Muscle of leg (tissue), 11 donors: ENCODE results near the gene GYPC. TPM values are rescaled to one million over a fixed set of nuclear protein-coding genes. Genes with fewer than 3 reads are reported as not detected.
"Not testable (repeated sequence)": the region's sequence is repeated elsewhere in the genome, so short reads cannot be mapped to it uniquely, and the experiment has no call there.

Experiments used
- DNase-seq: peaks from one replicate; pipeline ENCODE4 v3.0.0; 2013
- H3K27ac ChIP-seq: one replicate; pipeline ENCODE4 v1.5.1; 2013; ENCODE audit warnings: mild to moderate bottlenecking, low read length, control low read depth
- H3K27me3 ChIP-seq: one replicate; pipeline ENCODE4 v1.6.1; 2013; ENCODE audit warnings: low read length; ENCODE audit not compliant: control insufficient read depth, insufficient read depth
- H3K36me3 ChIP-seq: one replicate; pipeline ENCODE4 v1.6.1; 2013; ENCODE audit warnings: low read length; ENCODE audit not compliant: control insufficient read depth, insufficient read depth
- H3K4me1 ChIP-seq: one replicate; pipeline ENCODE4 v1.6.1; 2013; ENCODE audit warnings: low read length; ENCODE audit not compliant: control insufficient read depth, insufficient read depth
- H3K4me3 ChIP-seq: one replicate; pipeline ENCODE4 v1.5.1; 2013; ENCODE audit warnings: low read length, control low read depth
- H3K9me3 ChIP-seq: replicated peaks from 2 replicates; pipeline ENCODE4 v1.6.1; 2013; ENCODE audit warnings: low read depth, low read length; ENCODE audit not compliant: control insufficient read depth
- WGBS: methylation state at CpG from one replicate; pipeline ENCODE4 v1.1.5; 2013; ENCODE audit warnings: missing lambda C conversion rate; ENCODE audit not compliant: insufficient coverage; 5-methylcytosine and 5-hydroxymethylcytosine counted together
- polyA plus RNA-seq, 8 donors: library from polyadenylated mRNA; unstranded; fragments of 120-200 nt; gene quantifications; one replicate each; pipeline versions ENCODE4 v1.2.1 to v1.2.3, GENCODE V29; 2013; ENCODE audit warnings: inconsistent platforms in 1 of 8, low replicate concordance in 1 of 8; ENCODE audit not compliant: insufficient read length in 8 of 8, insufficient read depth in 1 of 8
- total RNA-seq: library from RNA; stranded (reverse); fragments of 120-200 nt; gene quantifications from one replicate; pipeline ENCODE4 v1.2.4, GENCODE V29; 2013

Gene GYPC
- total and polyA plus RNA-seq, 9 donors = 101 to 123 (median 116) TPM

DNA sequence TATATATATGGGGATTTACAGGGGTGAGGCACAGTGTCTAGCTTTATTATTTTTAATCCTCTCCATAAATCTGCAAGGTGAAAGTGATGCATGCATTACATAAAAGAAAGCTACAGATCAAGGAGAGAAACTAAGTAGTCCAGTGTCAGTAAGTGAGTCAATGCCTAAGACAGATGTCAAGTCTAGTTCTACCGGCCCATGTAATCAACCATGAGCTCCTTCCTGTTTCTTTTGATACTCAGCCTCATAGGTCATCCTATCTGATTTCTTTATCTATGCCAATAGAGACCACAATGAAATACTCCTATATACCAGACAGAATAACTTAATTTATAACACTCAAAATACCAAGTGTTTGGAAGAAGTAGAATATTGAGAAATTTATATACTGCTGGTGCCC, 20.2 kb upstream of the GYPC start:
- H3K4me3 ChIP-seq = no peak overlapping the region
- H3K27me3 ChIP-seq = no peaks in the 10 kb centered on the region
- DNase-seq = no peak
- no CpG with 5 or more reads among the region's 1 CpG for WGBS
- peaks cover 3% of the 10 kb centered on the region for H3K4me1 ChIP-seq
- H3K27ac ChIP-seq = no peak overlapping the region
- no peaks in the 10 kb centered on the region for H3K36me3 ChIP-seq
- H3K9me3 ChIP-seq = no peaks in the 10 kb centered on the region

- WGBS = 90% methylated on average over 2 of the region's 2 CpGs
- Histone ChIP-seq H3K27me3 (no peaks in the 10 kb centered on the region), H3K4me1 (peaks cover 3% of the 10 kb centered on the region), H3K27ac (no peak overlapping the region), H3K4me3 (no peak overlapping the region), H3K9me3 (no peaks in the 10 kb centered on the region), H3K36me3 (no peaks in the 10 kb centered on the region)
- DNase-seq = no peak
These were observed 18.6 kb upstream of the GYPC start for GRCh38 chr2:126637386-126637785.

- 75% methylated on average over 3 of the region's 6 CpGs for WGBS
- Histone ChIP-seq H3K4me1 (peaks cover 3% of the 10 kb centered on the region), H3K4me3 (no peak overlapping the region), H3K27me3 (no peaks in the 10 kb centered on the region), H3K36me3 (no peaks in the 10 kb centered on the region), H3K27ac (no peak overlapping the region), H3K9me3 (no peaks in the 10 kb centered on the region)
- DNase-seq = no peak
These were observed 17.2 kb upstream of the GYPC start for GRCh38 chr2:126638746-126639145.

GRCh38 chr2:126639276-126639675, 16.7 kb upstream of the GYPC start:
- WGBS = 51% methylated on average over 2 of the region's 3 CpGs
- Histone ChIP-seq H3K4me3 (no peak overlapping the region), H3K9me3 (no peaks in the 10 kb centered on the region), H3K27ac (no peak overlapping the region), H3K27me3 (no peaks in the 10 kb centered on the region), H3K4me1 (peaks cover 3% of the 10 kb centered on the region), H3K36me3 (no peaks in the 10 kb centered on the region)
- DNase-seq = no peak

GRCh38 chr2:126641294-126641693, 14.7 kb upstream of the GYPC start:
- H3K4me1 ChIP-seq, DNase-seq, H3K27me3 ChIP-seq, H3K4me3 ChIP-seq, H3K36me3 ChIP-seq, H3K27ac ChIP-seq, H3K9me3 ChIP-seq: not testable (repeated sequence)
- WGBS = 98% methylated on average over 5 of the region's 9 CpGs

DNA sequence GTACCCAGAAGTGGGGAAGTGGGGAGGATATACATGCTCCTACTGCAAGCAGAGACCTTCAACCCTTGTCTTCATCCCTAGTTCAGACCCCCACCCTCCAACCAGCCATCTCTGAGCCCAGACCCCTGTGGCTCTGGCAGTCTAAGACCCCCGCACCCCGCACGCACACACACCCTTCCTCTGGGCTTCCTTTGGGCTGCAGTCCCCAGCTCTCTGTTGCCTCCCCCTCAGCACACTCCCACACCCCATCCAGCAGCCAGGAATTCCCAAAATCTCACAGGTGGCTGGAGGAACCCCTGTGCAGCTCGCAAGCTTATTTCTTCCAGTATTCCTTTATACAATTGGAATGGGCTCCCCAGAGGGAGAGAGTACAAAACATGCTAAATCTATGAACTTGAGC, 13.9 kb upstream of the GYPC start:
- Histone ChIP-seq H3K4me1 (no peaks in the 10 kb centered on the region), H3K27me3 (no peaks in the 10 kb centered on the region), H3K9me3 (no peaks in the 10 kb centered on the region), H3K36me3 (no peaks in the 10 kb centered on the region), H3K4me3 (no peak overlapping the region), H3K27ac (no peak overlapping the region)
- DNase-seq = no peak
- 63% methylated on average over 3 of the region's 4 CpGs for WGBS

DNA sequence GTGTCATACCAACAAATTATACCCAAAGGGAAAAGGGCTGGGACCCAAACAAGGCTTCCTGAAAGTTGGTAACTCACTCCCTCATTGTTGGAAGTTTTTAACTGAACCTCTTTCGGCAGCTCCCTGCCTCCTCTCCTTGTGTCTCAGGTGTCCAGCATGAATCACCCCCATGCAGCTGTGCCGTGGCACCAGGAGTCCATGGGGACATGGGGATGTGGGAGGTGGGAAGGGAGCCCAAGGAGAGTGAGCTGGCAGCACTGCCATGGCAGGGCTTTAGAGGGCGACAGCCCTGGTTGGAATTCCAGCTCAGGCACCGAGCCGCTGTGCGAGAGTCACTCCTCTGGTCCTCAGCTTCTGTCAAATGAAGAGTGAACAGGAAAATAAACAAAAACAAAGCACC, 12.5 kb upstream of the GYPC start:
- no peak for DNase-seq
- Histone ChIP-seq H3K36me3 (no peaks in the 10 kb centered on the region), H3K9me3 (no peaks in the 10 kb centered on the region), H3K4me3 (no peak overlapping the region), H3K27me3 (no peaks in the 10 kb centered on the region), H3K27ac (no peak overlapping the region), H3K4me1 (no peaks in the 10 kb centered on the region)
- WGBS = no CpG with 5 or more reads among the region's 6 CpGs

DNA sequence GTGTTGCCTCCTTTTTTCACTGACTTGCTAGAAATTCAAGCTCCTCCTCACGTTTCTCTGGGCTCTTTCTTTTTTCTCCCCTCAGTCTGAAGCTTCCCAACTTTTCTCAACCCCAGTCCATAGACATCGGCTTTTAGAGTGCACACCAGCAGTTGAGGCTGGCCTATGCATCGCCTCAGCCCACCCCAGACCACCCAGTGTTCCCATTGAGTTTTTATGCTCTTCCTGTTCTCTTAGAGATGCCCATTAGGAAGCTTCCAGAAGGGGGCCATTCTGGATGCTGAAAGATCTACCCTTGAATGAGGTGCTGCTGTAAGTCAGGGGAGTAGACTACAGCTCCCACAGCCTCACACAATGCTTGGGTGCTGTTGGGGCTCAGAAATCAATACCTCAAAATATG, 12.0 kb upstream of the GYPC start:
- WGBS = 75% methylated on average over 2 of the region's 3 CpGs
- Histone ChIP-seq H3K36me3 (no peaks in the 10 kb centered on the region), H3K27me3 (no peaks in the 10 kb centered on the region), H3K4me1 (no peaks in the 10 kb centered on the region), H3K9me3 (no peaks in the 10 kb centered on the region), H3K4me3 (no peak overlapping the region), H3K27ac (no peak overlapping the region)
- no peak for DNase-seq

DNA sequence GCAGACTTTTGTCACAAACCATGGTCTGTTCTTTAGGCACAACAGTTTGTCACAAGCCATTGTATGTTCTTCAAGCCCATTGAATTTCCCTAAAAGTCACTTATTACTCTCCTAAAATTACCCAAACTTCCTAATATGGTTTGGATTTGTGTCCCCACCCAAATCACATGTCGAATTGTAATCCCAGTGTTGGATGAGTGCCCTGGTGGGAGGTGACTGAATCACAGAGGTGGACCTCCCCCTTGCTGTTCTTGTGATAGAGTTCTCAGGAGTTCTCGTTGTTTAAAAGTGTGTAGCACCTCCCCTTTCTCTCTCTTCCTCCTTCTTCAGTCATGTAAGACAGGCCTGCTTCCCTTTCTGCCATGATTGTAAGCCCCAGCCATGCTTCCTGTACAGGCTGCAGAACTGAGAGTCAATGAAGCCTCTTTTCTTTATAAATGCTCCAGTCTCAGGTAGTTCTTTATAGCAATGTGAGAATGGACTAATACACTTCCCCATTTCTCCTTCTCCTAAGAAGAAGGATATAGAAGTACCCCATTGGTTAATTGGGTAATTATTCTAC, 11.2 kb upstream of the GYPC start:
- no peaks in the 10 kb centered on the region for H3K27me3 ChIP-seq
- DNase-seq = no peak
- no peaks in the 10 kb centered on the region for H3K9me3 ChIP-seq
- H3K4me3 ChIP-seq = no peak overlapping the region
- H3K27ac ChIP-seq = no peak overlapping the region
- no CpG with 5 or more reads among the region's 2 CpGs for WGBS
- H3K4me1 ChIP-seq = no peaks in the 10 kb centered on the region
- H3K36me3 ChIP-seq = no peaks in the 10 kb centered on the region

GRCh38 chr2:126645211-126645618, 10.7 kb upstream of the GYPC start:
- Histone ChIP-seq H3K9me3 (no peaks in the 10 kb centered on the region), H3K36me3 (no peaks in the 10 kb centered on the region), H3K27me3 (no peaks in the 10 kb centered on the region), H3K4me1 (no peaks in the 10 kb centered on the region), H3K4me3 (no peak overlapping the region), H3K27ac (no peak overlapping the region)
- no peak for DNase-seq
- WGBS = 100% methylated on average over 1 of the region's 1 CpG

DNA sequence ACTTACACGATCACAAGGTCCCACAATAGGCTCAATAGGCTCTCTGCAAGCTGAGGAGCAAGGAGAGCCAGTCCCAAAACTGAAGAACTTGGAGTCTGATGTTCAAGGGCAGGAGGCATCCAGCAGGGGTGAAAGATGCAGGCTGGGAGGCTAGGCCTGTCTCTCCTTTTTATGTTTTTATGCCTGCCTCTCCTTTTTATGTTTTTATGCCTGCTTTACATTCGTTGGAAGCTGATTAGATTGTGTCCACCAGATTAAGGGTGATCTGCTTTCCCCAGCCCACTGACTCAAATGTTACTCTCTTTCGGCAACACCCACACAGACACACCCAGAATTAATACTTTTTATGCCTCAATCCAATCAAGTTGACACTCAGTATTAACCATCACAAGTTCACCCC, 9.9 kb upstream of the GYPC start:
- Histone ChIP-seq H3K4me1 (no peaks in the 10 kb centered on the region), H3K4me3 (no peak overlapping the region), H3K27me3 (no peaks in the 10 kb centered on the region), H3K36me3 (no peaks in the 10 kb centered on the region), H3K9me3 (no peaks in the 10 kb centered on the region), H3K27ac (no peak overlapping the region)
- WGBS = 100% methylated on average over 1 of the region's 3 CpGs
- DNase-seq = no peak
